Subcutaneous adipose tissue (tissue), 4 donors: Measurements from ENCODE around the gene VWA1. TPM values are rescaled to one million over a fixed set of nuclear protein-coding genes. Genes with fewer than 3 reads are reported as not detected.

Source experiments
- CTCF ChIP-seq: fragments of 450-650 bp; IDR thresholded peaks from one replicate; pipeline ENCODE4 v1.5.1; 2016; ENCODE audit warnings: low read depth, mild to moderate bottlenecking, control low read depth, antibody characterized with exemption, moderate library complexity
- total RNA-seq, 4 donors: library from RNA; depleted of rRNA; stranded (reverse); fragments of >200 nt; gene quantifications; one replicate each; pipeline ENCODE4 v1.1.0, GENCODE V29; 2016

VWA1 gene
- total RNA-seq, 4 donors from 2014 or later: 6.0 to 21.3 (median 10.3) TPM

DNA sequence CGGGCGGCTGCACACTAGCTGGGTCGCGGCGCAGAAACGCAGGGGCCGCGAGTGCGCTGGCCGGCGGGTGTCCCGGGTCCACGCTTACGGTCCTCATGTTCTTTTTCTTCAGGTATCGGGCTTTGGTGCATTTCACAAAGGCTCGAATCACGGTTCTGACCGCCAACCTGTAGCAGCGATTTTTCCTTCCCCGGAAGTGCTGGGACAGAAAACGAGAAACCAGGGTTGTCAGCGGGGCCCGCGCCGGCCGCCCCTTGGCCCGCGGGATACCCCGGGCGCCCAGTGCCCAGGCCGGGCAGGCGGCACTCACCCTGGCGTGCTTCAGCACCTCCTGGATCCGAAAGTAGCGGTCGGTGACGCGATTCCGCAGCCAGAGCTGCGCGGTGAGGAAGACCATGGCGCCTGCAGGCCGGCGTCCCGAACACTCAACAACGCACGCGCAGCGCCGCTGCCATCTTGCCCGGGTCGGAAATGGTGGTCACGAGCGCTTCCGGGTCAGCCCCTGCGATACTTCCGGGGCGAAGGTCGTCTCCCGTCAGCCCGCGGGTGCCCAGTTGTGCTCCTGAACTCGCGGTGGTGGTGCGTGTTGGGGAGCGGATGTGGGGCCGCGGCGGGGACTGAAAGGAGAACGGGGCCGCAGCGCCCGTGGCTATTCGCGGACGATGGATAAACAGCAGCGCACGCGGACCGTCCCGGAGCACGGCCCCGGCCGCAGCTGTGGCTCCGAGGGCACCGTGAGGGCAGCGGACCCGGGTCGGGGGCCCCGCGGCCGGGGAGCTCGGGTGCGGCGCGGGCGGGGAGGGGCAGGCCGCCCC is 28.5 kb upstream of the VWA1 start, which contains the start of gene MRPL20:
Gene MRPL20 (minus strand): TSS at position 473 of the 815 bp plus-strand sequence. CDS start 76 bp downstream, at position 397.
- no peak for TF ChIP-seq CTCF

DNA sequence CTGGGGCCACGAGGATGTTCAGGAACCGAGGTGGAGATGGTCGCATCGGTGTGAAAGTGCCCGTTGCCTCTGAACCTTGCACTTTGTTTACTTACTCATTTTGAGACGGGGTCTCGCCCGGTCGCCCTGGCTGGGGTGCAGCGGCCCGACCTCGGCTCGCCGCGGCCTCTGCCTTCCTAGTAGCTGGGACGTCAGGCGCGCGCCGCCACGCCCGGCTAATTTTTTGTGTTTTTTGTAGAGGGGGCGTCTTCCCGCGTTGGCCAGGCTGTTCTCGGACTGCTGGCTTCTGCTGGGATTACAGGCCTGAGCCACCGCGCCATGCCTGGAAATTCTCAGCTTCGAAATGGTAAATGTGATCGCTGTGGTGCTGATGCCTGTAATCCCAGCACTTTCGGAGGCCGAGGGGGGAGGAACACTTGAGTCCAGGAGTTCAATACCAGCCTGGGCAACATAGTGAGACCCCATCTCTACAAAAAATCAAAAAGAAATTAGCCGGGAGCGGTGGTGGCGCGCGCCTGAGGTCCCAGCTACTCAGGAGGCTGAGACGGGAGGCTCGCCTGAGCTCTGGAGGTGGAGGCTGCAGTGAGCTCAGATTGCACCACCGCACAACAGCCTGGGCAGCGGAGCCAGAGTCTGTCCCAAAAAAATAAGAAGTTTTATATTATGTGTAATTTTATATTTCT is 27.7 kb upstream of the VWA1 start:
- TF ChIP-seq CTCF: no peak

- TF ChIP-seq CTCF: no peak
These were observed 23.9 kb upstream of the VWA1 start for GRCh38 chr1:1411626-1412025.

DNA sequence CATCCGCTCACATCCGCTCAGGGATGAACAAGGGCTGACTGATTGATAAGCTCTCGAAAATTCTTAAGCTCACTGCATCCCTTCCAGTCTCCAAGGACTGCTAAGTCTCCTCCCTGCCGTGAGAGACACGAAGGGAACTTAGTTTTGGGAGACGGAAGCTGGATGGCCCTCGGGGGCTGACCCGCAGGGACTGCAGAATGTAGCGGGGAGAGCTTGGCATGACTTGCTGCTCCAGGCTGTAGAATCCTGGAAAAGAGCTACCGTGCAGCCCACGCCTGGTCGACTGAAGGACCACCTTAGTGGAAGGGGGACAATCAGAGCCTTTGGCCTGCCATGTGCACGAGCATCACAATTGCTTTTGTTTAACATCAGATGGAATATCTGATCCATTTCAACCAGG is 19.7 kb upstream of the VWA1 start:
- no peak for TF ChIP-seq CTCF

- TF ChIP-seq CTCF: no peak
These were observed 16.8 kb upstream of the VWA1 start for GRCh38 chr1:1418464-1419362.

DNA sequence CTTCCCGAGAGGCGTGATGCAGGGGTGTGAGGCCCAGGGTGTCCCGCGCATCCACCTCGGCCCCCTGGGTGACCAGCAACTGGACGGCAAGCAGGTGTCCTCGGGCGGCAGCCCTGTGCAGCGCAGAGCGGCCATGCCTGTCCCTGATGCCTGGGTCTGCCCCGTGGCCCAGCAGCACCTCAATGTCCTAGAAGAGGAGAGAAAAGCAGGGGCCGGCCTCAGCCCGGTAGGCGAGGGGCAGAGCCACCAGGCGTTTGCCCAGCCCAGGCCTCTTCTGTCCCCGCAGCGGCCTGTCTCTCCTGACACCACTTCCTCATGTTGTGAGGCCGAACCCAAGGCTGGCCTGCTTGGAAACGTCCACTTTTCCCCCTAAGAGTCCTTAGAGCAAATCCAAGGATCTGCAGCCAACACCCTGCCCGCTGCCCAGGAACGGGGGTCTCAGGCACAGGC is 16.1 kb upstream of the VWA1 start:
- no peak for TF ChIP-seq CTCF
